ENCODE data around the gene ZNF195. TPM values are rescaled to one million over a fixed set of nuclear protein-coding genes. Genes with fewer than 3 reads are reported as not detected.
"Not testable (repeated sequence)": the region's sequence is repeated elsewhere in the genome, so short reads cannot be mapped to it uniquely, and the experiment has no call there.

Gene ZNF195
- total RNA-seq, 1 donor from 2014 or later: 54.8 TPM

GRCh38 chr11:3402181-3402860 is 23.4 kb upstream of the ZNF195 start:
- intact Hi-C loops (cut with micrococcal nuclease): loop anchor here (10.0 kb wide), 1 partner anchor 58 kb away; no protein-coding TSS in a partner anchor
- H3K27me3 Mint-ChIP-seq; DNase-seq; H3K4me3 Mint-ChIP-seq; H3K4me1 Mint-ChIP-seq; CTCF ChIA-PET; H3K27ac Mint-ChIP-seq; ATAC-seq (ENCODE audit: low read depth); POLR2A ChIA-PET; H3K36me3 Mint-ChIP-seq (ENCODE audit: low read depth); H3K9me3 Mint-ChIP-seq: not testable (repeated sequence)

- H3K36me3 Mint-ChIP-seq (ENCODE audit: low read depth); H3K4me3 Mint-ChIP-seq; ATAC-seq (ENCODE audit: low read depth); H3K27ac Mint-ChIP-seq; H3K4me1 Mint-ChIP-seq; H3K27me3 Mint-ChIP-seq; H3K9me3 Mint-ChIP-seq; POLR2A ChIA-PET; DNase-seq; CTCF ChIA-PET: not testable (repeated sequence)
- intact Hi-C loops (cut with micrococcal nuclease): loop anchor here (10.0 kb wide), 1 partner anchor 56 kb away; no protein-coding TSS in a partner anchor
Measured at GRCh38 chr11:3401052-3401451, 22.1 kb upstream of the ZNF195 start.

GRCh38 chr11:3398509-3398908 is 19.6 kb upstream of the ZNF195 start:
- H3K4me3 Mint-ChIP-seq; DNase-seq; CTCF ChIA-PET; H3K9me3 Mint-ChIP-seq; H3K36me3 Mint-ChIP-seq (ENCODE audit: low read depth); H3K27me3 Mint-ChIP-seq; H3K27ac Mint-ChIP-seq; H3K4me1 Mint-ChIP-seq; POLR2A ChIA-PET; ATAC-seq (ENCODE audit: low read depth); intact Hi-C loops (cut with micrococcal nuclease): not testable (repeated sequence)

GRCh38 chr11:3398106-3398505 is 19.2 kb upstream of the ZNF195 start:
- CTCF ChIA-PET; H3K4me3 Mint-ChIP-seq; POLR2A ChIA-PET; intact Hi-C loops (cut with micrococcal nuclease); H3K4me1 Mint-ChIP-seq; H3K9me3 Mint-ChIP-seq; H3K27ac Mint-ChIP-seq; H3K27me3 Mint-ChIP-seq; H3K36me3 Mint-ChIP-seq (ENCODE audit: low read depth); ATAC-seq (ENCODE audit: low read depth); DNase-seq: not testable (repeated sequence)

GRCh38 chr11:3397210-3397609 is 18.3 kb upstream of the ZNF195 start:
- intact Hi-C loops (cut with micrococcal nuclease); H3K4me1 Mint-ChIP-seq; DNase-seq; POLR2A ChIA-PET; H3K36me3 Mint-ChIP-seq (ENCODE audit: low read depth); H3K4me3 Mint-ChIP-seq; CTCF ChIA-PET; H3K9me3 Mint-ChIP-seq; H3K27ac Mint-ChIP-seq; H3K27me3 Mint-ChIP-seq; ATAC-seq (ENCODE audit: low read depth): not testable (repeated sequence)

GRCh38 chr11:3395468-3395867 is 16.5 kb upstream of the ZNF195 start:
- CTCF ChIA-PET; H3K36me3 Mint-ChIP-seq (ENCODE audit: low read depth); DNase-seq; H3K27ac Mint-ChIP-seq; H3K27me3 Mint-ChIP-seq; H3K4me3 Mint-ChIP-seq; intact Hi-C loops (cut with micrococcal nuclease); H3K4me1 Mint-ChIP-seq; POLR2A ChIA-PET; ATAC-seq (ENCODE audit: low read depth); H3K9me3 Mint-ChIP-seq: not testable (repeated sequence)

GRCh38 chr11:3394956-3395355 is 16.0 kb upstream of the ZNF195 start:
- POLR2A ChIA-PET; H3K9me3 Mint-ChIP-seq; H3K36me3 Mint-ChIP-seq (ENCODE audit: low read depth); ATAC-seq (ENCODE audit: low read depth); DNase-seq; intact Hi-C loops (cut with micrococcal nuclease); H3K4me3 Mint-ChIP-seq; H3K27me3 Mint-ChIP-seq; H3K4me1 Mint-ChIP-seq; CTCF ChIA-PET; H3K27ac Mint-ChIP-seq: not testable (repeated sequence)

- H3K36me3 Mint-ChIP-seq (ENCODE audit: low read depth); H3K27ac Mint-ChIP-seq; ATAC-seq (ENCODE audit: low read depth); POLR2A ChIA-PET; H3K9me3 Mint-ChIP-seq; intact Hi-C loops (cut with micrococcal nuclease); H3K4me1 Mint-ChIP-seq; H3K27me3 Mint-ChIP-seq; DNase-seq; CTCF ChIA-PET; H3K4me3 Mint-ChIP-seq: not testable (repeated sequence)
Measured at GRCh38 chr11:3393450-3393849, 14.5 kb upstream of the ZNF195 start.

GRCh38 chr11:3382613-3383285 is 3.8 kb upstream of the ZNF195 start:
- no peak for TF ChIP-seq CTCF (IDR thresholded peaks at IDR 0.05)
- Mint-ChIP-seq H3K27me3 (peaks cover 25% of the 10 kb centered on the region), H3K4me3 (no peak overlapping the region), H3K27ac (no peak overlapping the region), H3K9me3 (no peaks in the 10 kb centered on the region), H3K36me3 (ENCODE audit: low read depth) (peaks cover 5% of the 10 kb centered on the region), H3K4me1 (peaks cover 16% of the 10 kb centered on the region)
- DNase-seq: no peak
- intact Hi-C loops (cut with micrococcal nuclease): no loop called here
- ChIA-PET CTCF (no interaction called here), POLR2A (interaction anchor here (0.6 kb wide), 1 partner anchor 16 kb away, joined by 4 read pairs; no protein-coding TSS in a partner anchor)
- no peak for ATAC-seq (ENCODE audit: low read depth)

Data from activated B cell treated with CpG ODN at 0.5 μM for 24 hours (primary cell).